Midbrain (tissue), 1 donor: ENCODE results near the gene CDH16.
"Not testable (repeated sequence)": the region's sequence is repeated elsewhere in the genome, so short reads cannot be mapped to it uniquely, and the experiment has no call there.

ENCODE experiments used
- DNase-seq: peaks from one replicate; lab custom pipeline; 2025; lab: John Stamatoyannopoulos, UW

CDH16 gene

DNA sequence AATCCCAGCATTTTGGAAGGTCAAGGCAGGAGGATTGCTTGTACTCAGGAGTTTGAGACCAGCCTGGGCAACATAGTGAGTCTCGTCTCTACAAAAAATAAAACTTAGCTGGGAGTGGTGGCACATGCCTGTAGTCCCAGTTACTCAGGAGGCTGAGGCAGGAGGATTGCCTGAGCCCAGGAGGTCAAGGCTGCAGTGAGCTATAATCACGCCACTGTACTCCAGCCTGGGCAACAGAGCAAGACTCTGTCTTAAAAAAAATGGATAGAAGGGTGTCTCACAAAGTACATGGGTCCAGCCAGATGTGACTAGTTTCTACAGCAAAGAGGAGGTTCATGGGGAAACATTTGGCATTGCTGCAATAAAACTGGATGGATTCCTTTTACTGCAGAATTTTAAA, 47.3 kb downstream of the CDH16 start:
- DNase-seq: not testable (repeated sequence)

- DNase-seq: no peak
Measured at GRCh38 chr16:66869424-66869823, 49.3 kb downstream of the CDH16 start.

DNA sequence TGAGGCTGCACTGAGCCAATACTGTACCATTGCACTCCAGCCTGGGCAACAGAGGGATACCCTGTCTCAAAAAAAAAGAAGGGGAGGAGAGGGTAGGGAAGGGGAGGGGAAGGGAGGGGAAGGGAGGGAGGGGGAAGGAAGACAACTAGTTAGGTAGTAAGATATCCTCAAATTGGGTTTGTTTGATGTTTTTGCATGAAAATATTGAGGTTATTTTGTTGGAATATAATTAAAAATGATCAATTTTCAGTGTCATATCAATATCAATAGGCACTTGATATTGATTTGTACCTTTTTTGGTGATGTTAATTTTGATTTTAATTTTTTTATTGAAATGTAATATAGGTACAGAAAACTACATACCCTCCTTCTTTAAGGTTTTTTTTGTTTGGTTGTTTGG, 55.0 kb downstream of the CDH16 start:
- no peak for DNase-seq

- no peak for DNase-seq
Measured at GRCh38 chr16:66862023-66862520, 56.6 kb downstream of the CDH16 start.

GRCh38 chr16:66859397-66860068, 59.2 kb downstream of the CDH16 start:
- no peak for DNase-seq

DNA sequence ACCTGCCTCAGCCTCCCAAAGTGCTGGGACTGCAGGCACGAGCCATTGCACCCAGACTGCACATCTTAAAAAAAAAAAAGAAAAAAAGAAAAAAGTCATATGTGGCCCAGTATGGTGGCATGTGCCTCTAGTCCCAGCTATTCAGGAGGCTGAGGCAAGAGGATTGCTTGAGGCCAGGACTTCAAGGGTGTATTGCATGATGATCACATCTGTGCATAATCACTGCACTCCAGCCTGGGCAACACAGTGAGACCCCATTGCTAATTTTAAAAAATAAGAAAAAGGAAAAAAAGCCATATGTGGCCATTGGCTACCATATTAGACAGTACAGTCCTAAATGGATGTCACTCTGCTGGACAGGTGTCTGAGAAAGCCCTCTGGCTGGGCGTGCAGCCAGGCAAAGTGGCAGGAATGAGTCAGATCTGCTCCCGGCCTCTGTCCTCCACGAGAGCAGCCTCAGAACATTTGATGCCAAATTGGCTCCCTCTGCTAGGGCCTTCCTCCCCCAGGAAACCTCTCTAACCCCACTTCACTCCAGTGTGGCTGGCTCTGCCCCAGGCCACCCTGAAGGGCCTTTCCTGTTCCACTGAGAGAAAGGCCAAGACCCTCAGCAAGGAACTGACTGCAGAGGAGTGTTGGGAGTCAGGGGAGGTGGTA, 59.8 kb downstream of the CDH16 start:
- no peak for DNase-seq
